Lung (tissue), 12 donors: ENCODE data around the gene RRAS. TPM values are rescaled to one million over a fixed set of nuclear protein-coding genes. Genes with fewer than 3 reads are reported as not detected.

Experiments used
- ATAC-seq: fragments of 200-7000 bp; cut with Tn5 transposase; one replicate; pipeline ENCODE4 v1.9.1; 2020; ENCODE audit warnings: moderate number of reproducible peaks; ENCODE audit not compliant: insufficient read depth, low FRiP score
- DNase-seq, 3 donors: peaks; one replicate each; pipeline ENCODE4 v3.0.0-alpha.2; 2013 to 2017
- H3K27ac ChIP-seq, 2 donors: one replicate each; pipeline ENCODE4 v1.5.1; 2013; ENCODE audit warnings: mild to moderate bottlenecking in 2 of 2, moderate library complexity in 2 of 2, control low read depth in 1 of 2, inconsistent platforms in 1 of 2, low read depth in 1 of 2, low read length in 1 of 2
- H3K27me3 ChIP-seq, 3 donors: one replicate each; pipeline ENCODE4 v1.5.1; 2013; ENCODE audit warnings: low read length in 2 of 3; ENCODE audit not compliant: control insufficient read depth in 3 of 3, insufficient read depth in 3 of 3
- H3K36me3 ChIP-seq, 4 donors: one replicate each; pipeline ENCODE4 v1.5.1; 2013; ENCODE audit warnings: low read length in 4 of 4, mild to moderate bottlenecking in 1 of 4, moderate library complexity in 1 of 4; ENCODE audit not compliant: control insufficient read depth in 4 of 4, insufficient read depth in 4 of 4
- H3K4me1 ChIP-seq, 5 donors: one replicate each; pipeline ENCODE4 v1.5.1; 2013; ENCODE audit warnings: low read length in 5 of 5, mild to moderate bottlenecking in 2 of 5, moderate library complexity in 1 of 5; ENCODE audit not compliant: control insufficient read depth in 5 of 5, insufficient read depth in 5 of 5
- H3K4me3 ChIP-seq: one replicate; pipeline ENCODE4 v1.5.1; 2013; ENCODE audit warnings: mild to moderate bottlenecking, control low read depth, moderate library complexity
- H3K9ac ChIP-seq, 2 donors: one replicate each; pipeline ENCODE4 v1.5.1; 2013; ENCODE audit warnings: low read length in 2 of 2, control low read depth in 1 of 2; ENCODE audit not compliant: insufficient read depth in 1 of 2
- H3K9me3 ChIP-seq, 4 donors: one replicate each; pipeline ENCODE4 v1.5.1; 2013; ENCODE audit warnings: low read length in 3 of 4, mild to moderate bottlenecking in 1 of 4, moderate library complexity in 1 of 4; ENCODE audit not compliant: control insufficient read depth in 4 of 4, insufficient read depth in 3 of 4
- CTCF ChIP-seq: IDR thresholded peaks from 2 replicates; pipeline ENCODE4 v1.5.1; 2012; ENCODE audit warnings: mild to moderate bottlenecking; ENCODE audit errors: control extremely low read depth, extremely low read depth
- WGBS, 2 donors: extraction: QIAGEN DNeasy Blood & Tissue Kit; methylation state at CpG; one replicate each; pipeline ENCODE4 v1.1.7; 2013; 5-methylcytosine and 5-hydroxymethylcytosine counted together
- polyA plus RNA-seq, 2 donors: library from polyadenylated mRNA; stranded (reverse); fragments of 200-250 nt; gene quantifications; one replicate each; pipeline ENCODE4 v1.2.1, GENCODE V29; 2013
- total RNA-seq, 2 donors: library from RNA; depleted of rRNA in 1 of 2; stranded (reverse); fragments of >200 nt in 1 of 2; gene quantifications; one replicate each; pipeline ENCODE4 v1.2.1, GENCODE V29; 2014 to 2021
- donor health status: control.
- donor health status: control.
- donor health status: Bipolar disorder and iron deficiency.
- donor health status: healthy.
- donor health status: DM: yes; HTN: yes; CAD: no.

Gene RRAS
- total and polyA plus RNA-seq, 4 donors, result 26.3 to 180 (median 106) TPM

GRCh38 chr19:49655570-49656455 lies 15.9 kb upstream of the RRAS start:
- Histone ChIP-seq H3K9me3 (no peaks in the 10 kb centered on the region), H3K27me3 (no peaks in the 10 kb centered on the region), H3K9ac (no peak overlapping the region), H3K4me3 (no peak overlapping the region), H3K27ac (no peak overlapping the region), H3K4me1 (no peaks in the 10 kb centered on the region), H3K36me3 (peaks cover 21 to 94% (median 46%) of the 10 kb centered on the region in 4 donors)
- no peak for ATAC-seq
- DNase-seq, result no peak
- TF ChIP-seq CTCF, result no peak
- 93% methylated on average over 23 of the region's 23 CpGs for WGBS, 2 donors

- ATAC-seq, result no peak
- Histone ChIP-seq H3K4me3 (no peak overlapping the region), H3K9me3 (no peaks in the 10 kb centered on the region), H3K4me1 (no peaks in the 10 kb centered on the region), H3K9ac (no peak overlapping the region), H3K27me3 (no peaks in the 10 kb centered on the region), H3K36me3 (peaks cover 21 to 92% (median 37%) of the 10 kb centered on the region in 4 donors), H3K27ac (no peak overlapping the region)
- no peak for TF ChIP-seq CTCF
- no peak for DNase-seq
- 87 to 90% methylated on average over 10 of the region's 10 CpGs for WGBS, 2 donors
These were observed 14.6 kb upstream of the RRAS start for GRCh38 chr19:49654581-49654980.

DNA sequence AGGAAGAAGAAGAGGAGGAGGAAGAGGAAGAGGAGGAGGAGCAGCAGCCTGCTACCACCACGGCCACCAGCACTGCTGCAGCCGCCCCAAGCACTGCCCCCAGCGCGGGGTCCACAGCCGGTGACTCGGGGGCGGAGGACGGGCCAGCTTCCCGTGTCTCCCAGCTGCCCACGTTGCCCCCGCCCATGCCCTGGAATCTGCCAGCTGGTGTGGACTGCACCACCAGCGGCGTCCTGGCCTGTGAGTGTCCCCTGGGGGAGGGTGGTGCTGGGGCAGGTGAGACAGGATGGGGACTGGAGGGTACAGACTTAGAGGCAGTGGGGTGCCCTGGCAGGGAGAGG lies 13.5 kb upstream of the RRAS start:
- no peak for TF ChIP-seq CTCF
- H3K36me3 ChIP-seq, result peaks cover 13 to 85% (median 29%) of the 10 kb centered on the region in 4 donors

More for the DNA sequence above, 13.5 kb upstream of the RRAS start:
- H3K9ac ChIP-seq, result no peak overlapping the region
- no peaks in the 10 kb centered on the region for H3K27me3 ChIP-seq
- DNase-seq, result no peak
- no peaks in the 10 kb centered on the region for H3K4me1 ChIP-seq
- H3K27ac ChIP-seq, result no peak overlapping the region
- H3K4me3 ChIP-seq, result no peak overlapping the region
- ATAC-seq, result no peak
- WGBS, 2 donors, result 90 to 93% methylated on average over 13 of the region's 13 CpGs
- no peaks in the 10 kb centered on the region for H3K9me3 ChIP-seq
